ENCODE data around the gene AVEN. TPM values are rescaled to one million over a fixed set of nuclear protein-coding genes. Genes with fewer than 3 reads are reported as not detected.

AVEN gene
- total and polyA plus RNA-seq, 2 of the 13 experiments (the other 11 are each of a cell fraction or from before 2014, with no cell fraction given): 4.4 to 17.5 TPM

GRCh38 chr15:33865416-33865815, 173.6 kb downstream of the AVEN start:
- intact Hi-C loops (cut with micrococcal nuclease; ENCODE audit: unreplicated experiment) (no loop called here), in situ Hi-C loops (cut with HindIII; ENCODE audit: extremely low pct_ligation_motif_present, low pct_unique_long_range_greater_than_20kb) (no loop called here)
- no peak overlapping the region for H3K9ac ChIP-seq (ENCODE audit: insufficient read depth, low read depth, low read length)
- H3K36me3 ChIP-seq (replicated peaks in 1 of 2; ENCODE audit: control insufficient read depth in 1 of 2, insufficient read depth in 2 of 2, low read length in 2 of 2): peaks cover 1 to 6% of the 10 kb centered on the region in 2 experiments; a peak in 3 of 5 replicates
- ChIA-PET CTCF (ENCODE audit: low intra/inter-chr PET ratio, low total read pairs) (no interaction called here), POLR2A (no interaction called here)
- H3K9me3 ChIP-seq (ENCODE audit: low read length): no peaks in the 10 kb centered on the region
- no peak overlapping the region for H3K4me3 ChIP-seq (replicated peaks in 1 of 3; ENCODE audit: insufficient read depth in 1 of 3, low read depth in 2 of 3, low read length in 3 of 3)
- no peak overlapping the region for H3K4me2 ChIP-seq (ENCODE audit: low read depth, low read length)
- no peaks in the 10 kb centered on the region for H3K79me2 ChIP-seq (ENCODE audit: insufficient read depth, low read length)
- no peaks in the 10 kb centered on the region for H3K27me3 ChIP-seq (ENCODE audit: control insufficient read depth in 1 of 2, insufficient read depth in 2 of 2, low read length in 2 of 2)
- WGBS (ENCODE audit: low lambda C conversion rate): 90% methylated on average over 6 of the region's 6 CpGs
- FAIRE-seq (no peak), DNase-seq (ENCODE audit: low spot score) (no peak), ATAC-seq (no peak)
- TF ChIP-seq CREB1 (IDR thresholded peaks at IDR 0.05) (0 out of 2 replicates have a peak, but pooled peaks have one; percentile 9), CREB1 (CRISPR knock-in tag; IDR thresholded peaks at IDR 0.05) (no peak), ZNF564 (CRISPR knock-in tag; IDR thresholded peaks at IDR 0.05) (no peak)
- H3K4me1 ChIP-seq (ENCODE audit: insufficient read depth, low read length): no peaks in the 10 kb centered on the region
- no peak overlapping the region for H2AFZ ChIP-seq (ENCODE audit: low read length)
- BruUV-seq (replicated peaks): no TSS peak
- no peak overlapping the region for H3K27ac ChIP-seq (ENCODE audit: extremely low read length, insufficient read depth, low read length)
- H4K20me1 ChIP-seq (ENCODE audit: insufficient read depth, low read length): no peaks in the 10 kb centered on the region

- POLR2A ChIA-PET: no interaction called here
- Histone ChIP-seq H3K27ac (ENCODE audit: extremely low read length, insufficient read depth, low read length) (no peak overlapping the region), H2AFZ (ENCODE audit: low read length) (no peak overlapping the region), H3K9ac (ENCODE audit: insufficient read depth, low read depth, low read length) (no peak overlapping the region), H3K36me3 (replicated peaks in 1 of 2; ENCODE audit: control insufficient read depth in 1 of 2, insufficient read depth in 2 of 2, low read length in 2 of 2) (peaks cover 1 to 6% of the 10 kb centered on the region in 2 experiments; a peak in 3 of 5 replicates), H3K79me2 (ENCODE audit: insufficient read depth, low read length) (no peaks in the 10 kb centered on the region), H3K4me3 (replicated peaks in 1 of 3; ENCODE audit: insufficient read depth in 1 of 3, low read depth in 2 of 3, low read length in 3 of 3) (no peak overlapping the region), H3K9me3 (ENCODE audit: low read length) (no peaks in the 10 kb centered on the region), H3K27me3 (ENCODE audit: control insufficient read depth in 1 of 2, insufficient read depth in 2 of 2, low read length in 2 of 2) (no peaks in the 10 kb centered on the region), H4K20me1 (ENCODE audit: insufficient read depth, low read length) (no peaks in the 10 kb centered on the region), H3K4me1 (ENCODE audit: insufficient read depth, low read length) (no peaks in the 10 kb centered on the region), H3K4me2 (ENCODE audit: low read depth, low read length) (no peak overlapping the region)
- CTCF ChIA-PET (ENCODE audit: low intra/inter-chr PET ratio, low total read pairs): no interaction called here
- no peak for DNase-seq (ENCODE audit: low spot score)
- 98% methylated on average over 5 of the region's 5 CpGs for WGBS (ENCODE audit: low lambda C conversion rate)
- ATAC-seq: no peak
- BruUV-seq (replicated peaks): no TSS peak
- intact Hi-C loops (cut with micrococcal nuclease; ENCODE audit: unreplicated experiment): no loop called here
- no peak for FAIRE-seq
- in situ Hi-C loops (cut with HindIII; ENCODE audit: extremely low pct_ligation_motif_present, low pct_unique_long_range_greater_than_20kb): no loop called here
- TF ChIP-seq ZNF784 (CRISPR knock-in tag; IDR thresholded peaks at IDR 0.05; ENCODE audit: borderline replicate concordance) (no peak), ZNF383 (CRISPR knock-in tag; IDR thresholded peaks at IDR 0.05; ENCODE audit: borderline replicate concordance) (no peak), ATF7-NPFF (CRISPR knock-in tag; IDR thresholded peaks at IDR 0.05; ENCODE audit: low read depth) (no peak), ZBTB3 (CRISPR knock-in tag; IDR thresholded peaks at IDR 0.05; ENCODE audit: borderline replicate concordance, low read depth) (no peak), ZSCAN25 (CRISPR knock-in tag; IDR thresholded peaks at IDR 0.05) (no peak), ZNF281 (CRISPR knock-in tag; IDR thresholded peaks at IDR 0.05; ENCODE audit: borderline replicate concordance) (no peak), SNAPC5 (CRISPR knock-in tag; IDR thresholded peaks at IDR 0.05; ENCODE audit: borderline replicate concordance) (no peak)
Observed at GRCh38 chr15:33864360-33865075, 174.5 kb downstream of the AVEN start.

All from HepG2 (cell line).